ENCODE measurements around the gene RHBDL1.

Gene RHBDL1

GRCh38 chr16:648781-649589 is 26.5 kb upstream of the RHBDL1 start, which contains the start of gene WDR90:
Gene WDR90, plus strand, starts transcription at chr16:649365. Its CDS starts 52 bp downstream, at chr16:649417.
- TF ChIP-seq, protein P1, sequence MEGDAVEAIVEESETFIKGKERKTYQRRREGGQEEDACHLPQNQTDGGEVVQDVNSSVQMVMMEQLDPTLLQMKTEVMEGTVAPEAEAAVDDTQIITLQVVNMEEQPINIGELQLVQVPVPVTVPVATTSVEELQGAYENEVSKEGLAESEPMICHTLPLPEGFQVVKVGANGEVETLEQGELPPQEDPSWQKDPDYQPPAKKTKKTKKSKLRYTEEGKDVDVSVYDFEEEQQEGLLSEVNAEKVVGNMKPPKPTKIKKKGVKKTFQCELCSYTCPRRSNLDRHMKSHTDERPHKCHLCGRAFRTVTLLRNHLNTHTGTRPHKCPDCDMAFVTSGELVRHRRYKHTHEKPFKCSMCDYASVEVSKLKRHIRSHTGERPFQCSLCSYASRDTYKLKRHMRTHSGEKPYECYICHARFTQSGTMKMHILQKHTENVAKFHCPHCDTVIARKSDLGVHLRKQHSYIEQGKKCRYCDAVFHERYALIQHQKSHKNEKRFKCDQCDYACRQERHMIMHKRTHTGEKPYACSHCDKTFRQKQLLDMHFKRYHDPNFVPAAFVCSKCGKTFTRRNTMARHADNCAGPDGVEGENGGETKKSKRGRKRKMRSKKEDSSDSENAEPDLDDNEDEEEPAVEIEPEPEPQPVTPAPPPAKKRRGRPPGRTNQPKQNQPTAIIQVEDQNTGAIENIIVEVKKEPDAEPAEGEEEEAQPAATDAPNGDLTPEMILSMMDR (conservative IDR thresholded peaks at IDR 0.05; ENCODE audit: low read depth, low read length), result no peak
- peak within 1 kb of the TSS; percentile 65 for H3K4me3 ChIP-seq (ENCODE audit: low read depth, low read length)
- DNase-seq (ENCODE audit: low read depth), result peak; percentile 89

- TF ChIP-seq, protein P1 (conservative IDR thresholded peaks at IDR 0.05; ENCODE audit: low read depth, low read length), result no peak
- H3K4me3 ChIP-seq (ENCODE audit: low read depth, low read length), result peak overlapping the region; percentile 65
- DNase-seq (ENCODE audit: low read depth), result no peak
Measured at GRCh38 chr16:649631-650030, 25.8 kb upstream of the RHBDL1 start.

GRCh38 chr16:651844-652243 is 23.6 kb upstream of the RHBDL1 start:
- DNase-seq (ENCODE audit: low read depth), result no peak
- TF ChIP-seq, protein P1 (conservative IDR thresholded peaks at IDR 0.05; ENCODE audit: low read depth, low read length), result no peak
- H3K4me3 ChIP-seq (ENCODE audit: low read depth, low read length), result no peak overlapping the region

DNA sequence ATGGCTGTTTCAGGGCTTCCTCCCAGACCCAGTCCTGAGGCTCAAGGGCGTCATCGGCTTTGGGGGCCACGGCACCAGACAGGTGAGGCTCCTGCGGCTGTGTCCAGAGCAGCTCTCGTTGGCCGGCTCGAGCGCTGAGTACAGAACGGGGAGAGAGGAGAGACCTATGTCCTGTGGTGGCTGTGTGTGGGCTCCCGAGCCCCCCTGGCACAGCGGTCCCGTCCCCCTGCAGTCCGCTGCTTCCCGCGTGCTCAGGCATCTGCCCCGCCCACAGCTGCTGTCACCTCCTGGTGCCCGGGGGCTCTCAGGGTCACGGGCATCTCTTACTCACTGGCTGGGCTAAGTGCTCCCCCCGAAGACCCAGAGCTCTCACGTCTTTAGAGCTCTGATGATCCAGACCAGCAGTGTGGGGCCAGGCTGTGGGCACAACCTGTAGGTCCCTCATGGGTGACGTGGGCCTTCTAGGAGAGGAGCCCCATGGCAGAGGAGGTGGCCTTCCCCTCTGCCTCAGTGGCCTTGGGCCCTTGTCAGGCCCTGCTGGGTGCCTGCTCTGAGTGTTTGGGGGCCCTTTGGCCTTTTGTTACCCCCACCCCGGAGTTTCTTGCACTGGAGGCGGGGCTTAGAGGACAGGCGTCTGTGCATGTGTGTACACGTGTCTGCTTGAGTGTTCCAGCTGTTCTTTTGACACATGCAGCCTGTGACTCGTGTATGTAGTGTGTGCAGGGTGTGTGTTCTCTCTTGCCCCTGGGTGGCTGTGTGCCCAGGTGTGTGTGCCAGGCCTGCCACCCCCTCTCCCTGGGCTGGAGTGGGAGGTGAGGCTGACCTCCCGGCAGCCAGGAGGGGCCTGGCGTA is 22.8 kb upstream of the RHBDL1 start:
- no peak for DNase-seq (ENCODE audit: low read depth)
- TF ChIP-seq, protein P1 (conservative IDR thresholded peaks at IDR 0.05; ENCODE audit: low read depth, low read length), result no peak
- H3K4me3 ChIP-seq (ENCODE audit: low read depth, low read length), result no peak overlapping the region

GRCh38 chr16:654034-654433 is 21.4 kb upstream of the RHBDL1 start:
- TF ChIP-seq, protein P1 (conservative IDR thresholded peaks at IDR 0.05; ENCODE audit: low read depth, low read length), result no peak
- DNase-seq (ENCODE audit: low read depth), result no peak
- no peak overlapping the region for H3K4me3 ChIP-seq (ENCODE audit: low read depth, low read length)

DNA sequence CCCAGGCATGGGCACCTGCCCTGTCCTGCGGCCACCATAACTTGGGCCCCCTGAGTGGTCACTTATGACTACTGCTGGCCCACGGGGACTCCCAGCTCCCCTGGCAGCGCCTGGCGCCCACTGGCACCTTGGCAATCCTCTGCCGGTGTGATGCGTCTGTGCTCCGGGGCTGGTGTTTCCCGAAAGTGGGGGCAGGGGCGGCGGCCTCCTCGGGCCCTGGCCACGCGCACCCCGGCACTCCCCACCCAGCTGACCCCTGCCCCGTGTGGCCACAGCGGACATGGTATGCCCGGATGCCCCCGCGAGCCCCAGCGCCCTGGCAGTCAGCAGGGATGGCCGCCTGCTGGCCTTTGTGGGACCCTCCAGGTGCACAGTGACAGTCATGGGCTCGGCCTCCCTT is 18.0 kb upstream of the RHBDL1 start:
- DNase-seq (ENCODE audit: low read depth), result no peak
- TF ChIP-seq, protein P1 (conservative IDR thresholded peaks at IDR 0.05; ENCODE audit: low read depth, low read length), result no peak
- H3K4me3 ChIP-seq (ENCODE audit: low read depth, low read length), result no peak overlapping the region
